Epithelial cell of esophagus (primary cell): ENCODE data around the gene NSMCE3.

Source experiments
- DNase-seq: peaks from one replicate; pipeline ENCODE4 v3.0.0; 2010; ENCODE audit warnings: low read depth
- H3K4me3 ChIP-seq: 2 replicates; pipeline ENCODE4 v1.5.1; 2011; ENCODE audit warnings: mild to moderate bottlenecking, low read length, control low read depth
- CTCF ChIP-seq: IDR thresholded peaks from 2 replicates; pipeline ENCODE4 v1.5.1; 2011; ENCODE audit warnings: low read depth, mild to moderate bottlenecking, low read length, control low read depth, inconsistent platforms; ENCODE audit not compliant: insufficient read depth; ENCODE audit errors: missing control alignments

Gene NSMCE3

GRCh38 chr15:29269485-29270168 is at the start of gene NSMCE3:
Gene NSMCE3 (minus strand): TSS chr15:29269822. CDS start chr15:29269705, 117 bp downstream.
- peak within 1 kb of the TSS; percentile 76 for H3K4me3 ChIP-seq

GRCh38 chr15:29316422-29316821 is 46.8 kb upstream of the NSMCE3 start:
- no peak for TF ChIP-seq CTCF
- DNase-seq, result no peak
- no peak overlapping the region for H3K4me3 ChIP-seq

More at GRCh38 chr15:29269485-29270168, at the start of gene NSMCE3:
- no peak for TF ChIP-seq CTCF
- peak; percentile 89 for DNase-seq

- TF ChIP-seq CTCF, result no peak
- no peak overlapping the region for H3K4me3 ChIP-seq
- no peak for DNase-seq
Observed at GRCh38 chr15:29312387-29312786, 42.8 kb upstream of the NSMCE3 start.

GRCh38 chr15:29311696-29312095 is 42.1 kb upstream of the NSMCE3 start:
- no peak overlapping the region for H3K4me3 ChIP-seq
- TF ChIP-seq CTCF, result no peak
- DNase-seq, result no peak

- H3K4me3 ChIP-seq, result no peak overlapping the region
- TF ChIP-seq CTCF, result no peak
- no peak for DNase-seq
Observed at GRCh38 chr15:29309139-29309538, 39.5 kb upstream of the NSMCE3 start.

GRCh38 chr15:29308299-29308698 is 38.7 kb upstream of the NSMCE3 start:
- DNase-seq, result no peak
- TF ChIP-seq CTCF, result no peak

GRCh38 chr15:29305556-29305955 is 35.9 kb upstream of the NSMCE3 start:
- H3K4me3 ChIP-seq, result no peak overlapping the region
- DNase-seq, result no peak
- no peak for TF ChIP-seq CTCF

More at GRCh38 chr15:29308299-29308698, 38.7 kb upstream of the NSMCE3 start:
- no peak overlapping the region for H3K4me3 ChIP-seq
